ENCODE results near the gene MRPL19.
"Not testable (repeated sequence)": the region's sequence is repeated elsewhere in the genome, so short reads cannot be mapped to it uniquely, and the experiment has no call there.

Gene MRPL19

DNA sequence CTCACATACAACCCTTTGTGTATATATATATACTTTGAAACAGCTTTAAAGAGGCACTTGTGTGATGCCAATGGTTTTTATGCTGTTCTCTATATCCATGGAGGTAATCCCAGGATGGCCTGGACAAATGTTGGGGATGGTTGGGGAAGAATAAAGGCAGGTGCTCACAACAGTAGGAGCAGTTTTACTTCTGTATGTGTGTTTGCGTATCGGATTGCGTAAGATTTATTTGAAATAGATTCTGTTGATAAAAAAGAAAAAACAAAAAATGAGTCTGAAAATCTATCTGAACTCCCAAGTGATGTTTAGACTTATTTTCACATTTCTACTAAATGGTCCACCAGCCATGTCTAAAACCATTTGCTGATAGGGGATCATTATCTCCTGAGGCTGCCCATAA lies 29.3 kb downstream of the MRPL19 start:
- DNase-seq, result no peak

- no peak for DNase-seq
Observed at GRCh38 chr2:75676464-75676863, 29.9 kb downstream of the MRPL19 start.

GRCh38 chr2:75679556-75679955 lies 33.0 kb downstream of the MRPL19 start:
- no peak for DNase-seq

DNA sequence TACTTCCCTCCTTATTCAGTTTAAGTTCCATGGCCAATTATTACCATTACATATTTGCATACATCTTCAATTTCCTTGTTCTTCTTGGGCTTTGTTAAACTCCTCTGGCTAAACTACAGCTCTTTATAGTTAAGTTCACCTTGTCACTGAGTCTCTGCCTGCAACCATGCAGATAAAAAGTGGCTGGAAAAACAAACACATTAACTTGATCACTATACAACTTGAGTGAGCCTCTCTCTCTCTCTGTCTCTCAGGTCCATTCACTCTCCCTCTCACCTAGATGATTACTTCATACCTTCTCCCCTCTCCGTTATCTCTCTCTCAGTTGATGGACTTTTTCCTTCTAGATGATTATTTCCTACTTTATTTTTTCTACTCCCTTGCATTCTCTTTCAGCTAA lies 33.8 kb downstream of the MRPL19 start:
- no peak for DNase-seq

DNA sequence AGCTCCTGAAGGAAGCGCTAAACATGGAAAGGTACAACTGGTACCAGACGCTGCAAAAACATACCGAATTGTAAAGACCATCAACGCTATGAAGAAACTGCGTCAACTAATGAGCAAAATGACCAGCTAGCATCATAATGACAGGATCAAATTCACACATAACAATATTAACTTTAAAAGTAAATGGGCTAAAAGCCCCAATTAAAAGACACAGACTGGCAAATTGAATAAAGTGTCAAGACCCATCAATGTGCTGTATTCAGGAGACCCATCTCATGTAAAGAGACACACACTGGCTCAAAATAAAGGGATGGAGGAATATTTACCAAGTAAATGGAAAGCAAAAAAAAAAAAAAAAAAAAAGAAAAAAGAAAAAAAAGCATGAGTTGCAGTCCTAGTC lies 36.8 kb downstream of the MRPL19 start:
- DNase-seq, result not testable (repeated sequence)

DNA sequence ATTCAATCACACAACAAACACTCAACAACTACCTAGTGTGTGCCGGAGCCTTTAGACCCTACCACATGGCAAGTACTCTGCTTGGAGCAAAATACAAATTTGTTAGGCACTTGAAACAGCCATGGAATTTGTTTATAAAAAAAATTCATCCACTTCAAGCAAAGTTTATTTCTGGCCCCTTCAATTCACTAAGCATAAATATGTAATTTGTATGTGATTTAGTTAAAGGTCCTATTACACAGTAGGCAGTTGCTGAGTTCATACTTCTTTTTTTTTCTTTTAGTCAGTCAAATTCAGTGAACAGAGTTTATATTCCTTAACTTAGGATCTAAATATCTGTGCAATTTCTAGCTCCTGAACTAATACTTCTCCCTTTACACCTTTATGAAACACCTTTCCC lies 41.6 kb downstream of the MRPL19 start:
- no peak for DNase-seq

DNA sequence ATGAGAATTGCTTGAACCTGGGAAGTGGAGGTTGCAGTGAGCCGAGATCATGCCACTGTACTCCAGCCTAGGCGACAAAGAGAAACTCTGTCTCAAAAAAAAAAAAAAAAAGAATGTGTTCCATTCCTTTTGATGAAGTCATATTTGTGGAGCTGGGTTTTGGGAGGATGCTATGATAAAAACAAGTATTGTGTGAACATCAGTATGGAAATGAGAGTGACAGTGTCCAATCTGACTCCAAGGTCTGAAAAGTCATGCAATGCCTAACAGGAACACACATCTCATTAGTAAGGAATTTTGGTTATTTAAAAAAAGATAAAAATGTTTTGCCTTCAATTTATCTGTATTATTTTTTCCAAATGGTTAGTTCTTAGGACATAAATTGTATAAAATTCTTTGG lies 52.3 kb downstream of the MRPL19 start:
- DNase-seq, result no peak

GRCh38 chr2:75702593-75702992 lies 56.0 kb downstream of the MRPL19 start:
- DNase-seq, result no peak

- DNase-seq, result no peak
Observed at GRCh38 chr2:75703589-75704287, 57.2 kb downstream of the MRPL19 start.

DNA sequence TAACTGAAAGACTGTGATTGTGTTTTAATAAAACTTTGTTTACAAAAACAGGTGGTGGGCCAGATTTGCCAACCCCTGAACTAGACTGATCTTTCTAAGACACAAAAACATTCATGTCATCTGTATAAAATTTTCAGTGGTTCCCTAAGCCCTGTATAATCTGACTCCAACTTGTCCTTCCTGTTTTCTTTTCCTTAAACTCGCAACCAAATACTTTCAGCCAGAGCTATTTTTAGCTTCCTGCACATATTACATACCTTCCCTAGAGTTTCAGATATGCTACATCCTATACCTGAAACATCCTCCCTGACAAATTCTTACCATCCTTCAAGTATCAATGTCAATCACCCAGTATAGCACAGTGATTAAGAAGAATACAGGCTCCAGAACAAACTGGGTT lies 59.3 kb downstream of the MRPL19 start:
- DNase-seq, result no peak

- no peak for DNase-seq
Observed at GRCh38 chr2:75707901-75708300, 61.3 kb downstream of the MRPL19 start.

DNA sequence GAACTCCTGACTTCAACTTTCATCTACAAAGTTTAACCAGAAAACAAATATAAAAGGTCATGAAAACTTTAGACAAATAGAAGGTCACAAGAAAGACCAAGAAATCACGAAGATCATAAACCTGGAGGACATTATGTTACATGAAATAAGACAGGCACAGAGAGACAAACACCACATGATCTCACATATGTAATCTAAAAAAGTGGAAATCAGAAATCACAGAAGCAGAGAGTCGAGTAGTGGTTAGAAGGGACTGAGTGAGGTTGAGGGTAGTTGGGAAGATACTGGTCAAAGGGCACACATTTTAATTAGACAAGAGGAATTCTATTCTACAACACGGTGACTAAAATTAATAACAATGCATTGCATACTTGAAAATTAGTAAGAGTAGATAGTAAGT lies 62.7 kb downstream of the MRPL19 start:
- no peak for DNase-seq

- no peak for DNase-seq
Observed at GRCh38 chr2:75710220-75710576, 63.6 kb downstream of the MRPL19 start.

DNA sequence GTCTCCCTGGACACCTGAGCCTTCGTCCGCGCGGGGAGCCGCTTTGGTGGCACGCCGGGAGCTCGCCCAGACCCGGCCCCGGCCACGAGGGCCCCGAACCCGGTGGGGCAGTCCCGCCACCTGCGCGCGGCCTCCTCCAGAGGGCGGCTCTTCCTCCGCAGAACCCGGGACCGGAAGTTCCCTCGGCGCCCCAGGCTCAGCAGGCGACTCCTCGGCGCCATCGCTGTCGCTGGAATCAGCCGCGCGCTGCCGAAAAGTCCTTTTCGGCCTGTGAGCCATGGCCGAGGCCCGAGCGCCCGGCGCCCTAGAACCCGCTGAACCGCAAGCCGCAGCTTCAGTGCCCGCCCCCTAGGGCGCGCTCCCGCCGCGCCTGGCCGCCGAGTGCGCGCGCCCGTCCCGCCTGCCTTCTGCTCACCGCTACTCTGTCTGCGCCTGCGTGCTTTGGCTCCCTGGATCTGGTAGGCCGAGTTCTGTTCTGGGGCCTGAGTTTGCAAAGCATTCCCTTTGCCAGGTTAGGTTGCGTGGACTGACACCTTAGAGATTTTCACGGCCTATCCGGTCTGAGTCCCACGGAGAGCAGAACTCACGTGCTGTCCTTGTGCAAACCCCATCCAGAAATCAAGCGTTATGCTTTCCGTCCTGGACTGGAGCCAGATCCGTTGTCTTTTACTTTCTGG lies 64.1 kb downstream of the MRPL19 start, which contains the start of gene GCFC2:
GCFC2 (minus strand) TSS at position 339 of the 677 bp plus-strand sequence; CDS start at position 279, 60 bp downstream.
- peak; percentile 84 to 89 for DNase-seq

DNA sequence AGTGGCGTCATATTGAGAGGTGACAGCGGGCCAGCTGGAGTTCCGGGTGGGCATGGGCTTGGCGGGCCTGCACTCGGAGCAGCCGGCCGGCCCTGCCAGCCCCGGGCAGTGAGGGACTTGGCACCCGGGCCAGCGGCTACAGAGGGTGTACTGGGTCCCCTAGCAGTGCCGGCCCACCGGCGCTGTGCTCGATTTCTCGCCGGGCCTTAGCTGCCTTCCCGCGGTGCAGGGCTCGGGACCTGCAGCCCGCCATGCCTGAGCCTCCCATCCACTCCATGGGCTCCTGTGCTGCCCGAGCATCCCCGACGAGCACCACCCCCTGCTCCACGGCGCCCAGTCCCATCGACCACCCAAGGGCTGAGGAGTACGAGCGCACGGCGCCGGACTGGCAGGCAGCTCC lies 65.0 kb downstream of the MRPL19 start:
- DNase-seq, result not testable (repeated sequence)

DNA sequence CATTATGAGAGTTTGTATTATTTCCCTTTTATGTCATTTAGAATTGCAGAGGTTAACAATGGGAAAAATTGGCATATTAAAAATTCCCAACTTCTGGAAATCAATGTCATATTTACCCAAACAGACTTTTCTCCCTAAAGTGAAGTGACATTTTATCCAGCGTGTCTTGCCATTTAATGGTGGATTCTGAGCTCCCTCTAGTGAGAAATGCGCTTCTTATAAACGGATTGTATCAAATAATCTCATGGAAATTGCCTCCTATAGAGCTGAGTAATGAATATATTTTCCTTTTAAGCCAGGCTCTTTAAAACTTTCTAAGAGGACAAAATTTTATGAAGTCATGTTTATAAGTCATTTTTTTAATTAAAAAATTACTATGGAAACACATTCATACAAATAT lies 69.8 kb downstream of the MRPL19 start:
- no peak for DNase-seq

- DNase-seq, result no peak
Observed at GRCh38 chr2:75719616-75720015, 73.0 kb downstream of the MRPL19 start.

DNA sequence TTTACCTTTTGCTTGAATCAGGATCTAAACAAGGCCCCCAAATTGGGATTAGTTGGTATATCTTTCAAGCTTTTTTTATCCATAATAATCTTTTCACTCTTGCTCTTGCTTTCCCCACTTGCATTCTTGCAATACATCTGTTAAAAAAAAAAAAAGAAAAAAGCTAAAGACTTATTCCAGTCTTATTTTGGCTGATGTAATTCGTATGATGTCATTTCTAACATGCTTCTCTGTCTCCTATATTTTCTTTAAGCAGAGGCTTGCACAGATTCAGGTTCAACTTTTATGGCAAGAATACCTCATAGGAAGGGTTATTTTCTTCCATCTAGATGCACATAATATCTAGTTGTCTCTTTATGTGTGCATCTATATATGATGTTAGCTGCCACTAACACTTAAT lies 73.9 kb downstream of the MRPL19 start:
- no peak for DNase-seq

DNA sequence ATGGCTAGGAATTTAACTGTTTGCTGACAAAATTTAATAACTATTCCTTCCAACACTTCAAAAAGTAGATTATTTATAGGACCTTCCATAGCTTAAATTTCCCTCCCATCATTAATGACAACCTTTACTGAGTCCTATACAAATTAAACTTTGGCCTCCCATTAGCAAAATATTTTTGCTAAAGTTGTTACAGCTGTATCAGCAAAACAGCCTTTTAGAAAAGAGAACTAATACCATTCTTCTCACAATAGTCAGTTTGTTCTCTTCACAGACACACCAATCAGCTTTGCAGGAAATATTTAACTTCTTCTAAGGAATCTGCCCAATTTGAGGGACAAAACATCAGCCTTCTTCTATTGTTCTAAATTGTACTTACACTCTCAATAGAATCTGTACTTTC lies 76.1 kb downstream of the MRPL19 start:
- DNase-seq, result no peak

DNA sequence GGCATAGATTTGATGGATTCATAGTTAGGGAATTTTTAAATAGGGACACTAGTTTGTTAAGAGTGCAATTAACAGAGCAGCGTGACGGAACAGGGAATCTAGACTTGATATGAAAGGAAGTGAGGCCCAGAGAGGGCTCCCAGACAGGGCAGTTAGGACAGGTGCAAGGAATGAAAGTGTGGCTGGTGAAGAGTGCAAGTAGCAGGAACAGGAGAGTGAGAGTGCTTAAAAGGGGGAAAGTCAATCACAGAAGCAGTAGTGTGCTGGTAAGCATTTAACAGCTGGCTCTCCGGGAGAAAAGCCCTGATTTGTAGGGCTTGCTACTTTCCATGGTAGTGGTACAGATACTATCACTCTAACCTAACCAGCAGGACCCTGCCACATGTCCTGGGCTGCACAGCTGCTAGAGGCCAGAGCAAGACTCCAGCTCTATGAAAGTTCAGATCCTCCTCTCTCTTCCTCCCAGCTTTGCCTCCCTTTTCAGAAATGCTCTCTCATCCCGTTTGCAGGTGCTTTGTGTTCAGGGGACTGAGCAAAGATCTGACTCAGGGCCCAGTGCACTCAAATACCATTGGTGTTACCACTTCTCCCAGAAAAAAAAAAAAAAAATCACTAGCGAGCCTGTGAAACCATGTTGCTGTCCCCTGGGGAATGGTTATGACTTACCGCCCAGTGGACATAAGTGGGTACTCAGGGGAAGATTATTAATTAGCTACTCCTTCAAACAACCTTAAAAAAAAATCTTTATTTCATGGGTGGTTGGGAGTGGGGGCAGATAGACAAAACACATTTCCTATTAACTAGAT lies 82.2 kb downstream of the MRPL19 start:
- DNase-seq, result no peak

- no peak for DNase-seq
Observed at GRCh38 chr2:75729861-75730260, 83.3 kb downstream of the MRPL19 start.

DNA sequence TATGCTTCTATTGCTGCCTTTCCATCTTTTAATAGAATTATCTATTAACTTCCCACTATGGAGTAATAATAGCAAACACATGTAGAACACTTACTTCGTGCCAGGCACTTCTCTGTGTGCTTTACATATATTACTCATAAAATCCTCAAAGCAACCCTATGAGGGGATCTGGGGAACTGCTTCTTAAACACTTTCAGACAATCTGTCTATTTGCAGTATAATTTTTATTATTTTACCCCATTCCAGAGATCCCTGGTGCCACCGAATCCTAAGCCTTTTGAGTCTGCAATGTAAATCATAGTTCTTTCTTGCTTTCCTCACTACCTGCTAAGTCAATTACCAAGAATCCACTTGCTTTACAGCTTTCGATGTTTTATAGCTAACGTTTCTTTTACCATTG lies 89.7 kb downstream of the MRPL19 start:
- DNase-seq, result no peak

DNA sequence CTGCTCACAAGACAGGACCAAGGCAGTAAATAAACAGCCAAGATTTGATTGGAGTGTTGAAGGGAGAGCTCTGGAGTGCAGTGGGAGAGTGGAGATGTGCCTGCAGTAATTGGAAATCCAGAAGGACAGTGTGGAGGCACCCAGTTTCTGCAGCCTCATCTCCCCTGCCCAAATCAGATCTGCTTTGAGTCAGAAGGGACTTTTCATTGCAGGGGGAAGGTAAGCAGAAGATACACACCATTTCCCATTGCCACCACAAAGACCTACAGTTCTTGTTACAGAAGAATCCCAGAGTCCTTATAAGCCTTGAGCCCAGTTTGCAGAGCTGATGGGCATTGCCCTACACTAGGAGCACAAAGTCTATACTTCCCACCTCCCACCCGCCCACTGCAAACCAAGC lies 91.4 kb downstream of the MRPL19 start:
- no peak for DNase-seq

All from activated CD4-positive, alpha-beta T cell treated with anti-CD3 and anti-CD28 coated beads, Interleukin-2, amount 50 U/mL, for 48 hours (primary cell).